Right forelimb (tissue), 1 donor: ENCODE measurements around the gene LIPI.
"Not testable (repeated sequence)": the region's sequence is repeated elsewhere in the genome, so short reads cannot be mapped to it uniquely, and the experiment has no call there.

Experiments used
- DNase-seq: peaks from one replicate; pipeline ENCODE4 v3.0.0-alpha.2; 2018

LIPI gene

GRCh38 chr21:14115646-14116045 is 95.1 kb downstream of the LIPI start:
- DNase-seq = no peak

GRCh38 chr21:14114251-14114650 is 96.5 kb downstream of the LIPI start:
- no peak for DNase-seq

- not testable (repeated sequence) for DNase-seq
These were observed 106.2 kb downstream of the LIPI start for GRCh38 chr21:14104564-14104963.

- no peak for DNase-seq
These were observed 111.2 kb downstream of the LIPI start for GRCh38 chr21:14099570-14099969.

GRCh38 chr21:14097881-14098499 is 112.8 kb downstream of the LIPI start:
- DNase-seq = no peak

GRCh38 chr21:14096577-14096976 is 114.2 kb downstream of the LIPI start:
- no peak for DNase-seq

- no peak for DNase-seq
These were observed 114.6 kb downstream of the LIPI start for GRCh38 chr21:14096172-14096571.

GRCh38 chr21:14095056-14095455 is 115.7 kb downstream of the LIPI start:
- DNase-seq = no peak

GRCh38 chr21:14092834-14093560 is 117.8 kb downstream of the LIPI start:
- no peak for DNase-seq

GRCh38 chr21:14090184-14090583 is 120.6 kb downstream of the LIPI start:
- not testable (repeated sequence) for DNase-seq

- DNase-seq = no peak
These were observed 122.4 kb downstream of the LIPI start for GRCh38 chr21:14088391-14088790.

GRCh38 chr21:14086553-14086952 is 124.2 kb downstream of the LIPI start:
- no peak for DNase-seq

- DNase-seq = no peak
These were observed 126.1 kb downstream of the LIPI start for GRCh38 chr21:14084701-14085100.

GRCh38 chr21:14084068-14084501 is 126.7 kb downstream of the LIPI start:
- no peak for DNase-seq

GRCh38 chr21:14080764-14081096 is 130.0 kb downstream of the LIPI start:
- DNase-seq = no peak

- no peak for DNase-seq
These were observed 130.6 kb downstream of the LIPI start for GRCh38 chr21:14080040-14080763.

- DNase-seq = no peak
These were observed 131.9 kb downstream of the LIPI start for GRCh38 chr21:14078746-14079375.

GRCh38 chr21:14076143-14076806 is 134.5 kb downstream of the LIPI start:
- DNase-seq = no peak

GRCh38 chr21:14075346-14076142 is 135.2 kb downstream of the LIPI start:
- DNase-seq = no peak

GRCh38 chr21:14074177-14074576 is 136.6 kb downstream of the LIPI start:
- DNase-seq = no peak

- no peak for DNase-seq
These were observed 137.1 kb downstream of the LIPI start for GRCh38 chr21:14073615-14074014.
